CD4-positive, alpha-beta T cell treated with Interleukin-1 beta for 1 hour (primary cell): Measurements from ENCODE around the gene TCF4.

Source experiments
- DNase-seq, 2 donors: peaks; one replicate each; pipeline ENCODE4 v3.0.0-alpha.2; 2020 to 2022

TCF4 gene

DNA sequence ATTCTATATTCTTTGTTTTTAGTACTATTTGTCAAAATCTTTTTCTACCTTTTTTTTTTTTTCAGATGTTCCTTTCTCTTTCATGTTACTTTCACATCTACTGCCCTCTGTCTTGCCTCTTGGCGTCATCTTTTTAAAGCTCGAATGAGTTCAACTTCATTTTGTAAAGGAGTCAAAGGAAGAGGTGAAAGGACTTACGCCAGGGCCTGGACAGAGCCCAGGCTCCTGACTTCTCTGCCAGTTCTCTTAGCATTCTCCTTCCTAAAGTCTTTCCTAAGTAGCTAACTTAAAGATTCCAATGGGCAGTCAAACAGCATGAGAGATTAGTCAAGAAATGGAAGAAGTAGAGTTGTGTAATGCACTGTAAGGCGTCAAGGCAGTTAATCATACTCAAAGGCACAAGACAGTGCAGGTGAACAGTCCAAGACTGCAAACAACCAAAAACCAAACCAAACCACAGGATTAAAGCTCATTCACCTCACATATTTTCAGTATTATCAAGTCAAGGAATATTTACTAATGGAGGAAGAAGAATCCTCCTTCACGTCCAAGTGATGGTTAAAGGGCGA lies 301.7 kb downstream of the TCF4 start:
- no peak for DNase-seq

DNA sequence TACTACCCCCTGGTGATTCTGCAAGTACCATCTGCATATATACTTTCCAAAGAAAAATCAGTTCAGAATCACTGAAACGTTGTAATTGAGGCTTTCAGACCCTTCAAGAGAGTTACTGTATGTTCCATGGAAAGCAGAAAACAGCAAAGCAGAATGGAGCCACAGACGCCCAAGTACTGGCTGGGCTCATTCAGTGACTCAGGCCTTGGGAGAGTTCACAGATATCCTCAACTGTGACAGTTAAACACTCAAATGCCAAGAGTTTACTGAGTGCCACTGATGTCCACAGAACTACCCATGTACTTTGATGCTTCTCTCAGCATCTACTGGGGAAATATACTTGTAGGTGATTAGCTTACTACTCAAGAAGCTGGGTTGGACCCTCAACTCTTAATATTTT lies 303.4 kb downstream of the TCF4 start:
- DNase-seq = no peak

DNA sequence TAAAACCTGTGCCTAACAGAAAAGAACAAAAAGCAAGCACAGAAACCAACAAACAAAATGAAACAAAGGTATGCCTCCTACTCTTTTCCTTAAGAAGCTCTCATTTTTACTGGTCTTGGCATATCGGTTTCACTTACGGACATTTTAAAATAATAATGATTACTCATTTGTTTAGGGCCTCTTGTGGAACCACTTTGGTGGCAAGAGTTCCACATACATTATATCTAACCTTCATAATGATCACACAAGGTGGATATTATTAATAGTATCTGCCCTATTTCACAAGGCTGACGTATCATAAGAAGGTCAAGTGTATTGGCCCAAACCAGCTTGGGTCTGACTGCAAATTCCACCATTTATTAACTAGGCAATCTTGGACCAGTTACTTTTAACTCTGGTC lies 304.7 kb downstream of the TCF4 start:
- DNase-seq = no peak

- DNase-seq = no peak
Observed at GRCh38 chr18:55280503-55280902, 307.5 kb downstream of the TCF4 start.

DNA sequence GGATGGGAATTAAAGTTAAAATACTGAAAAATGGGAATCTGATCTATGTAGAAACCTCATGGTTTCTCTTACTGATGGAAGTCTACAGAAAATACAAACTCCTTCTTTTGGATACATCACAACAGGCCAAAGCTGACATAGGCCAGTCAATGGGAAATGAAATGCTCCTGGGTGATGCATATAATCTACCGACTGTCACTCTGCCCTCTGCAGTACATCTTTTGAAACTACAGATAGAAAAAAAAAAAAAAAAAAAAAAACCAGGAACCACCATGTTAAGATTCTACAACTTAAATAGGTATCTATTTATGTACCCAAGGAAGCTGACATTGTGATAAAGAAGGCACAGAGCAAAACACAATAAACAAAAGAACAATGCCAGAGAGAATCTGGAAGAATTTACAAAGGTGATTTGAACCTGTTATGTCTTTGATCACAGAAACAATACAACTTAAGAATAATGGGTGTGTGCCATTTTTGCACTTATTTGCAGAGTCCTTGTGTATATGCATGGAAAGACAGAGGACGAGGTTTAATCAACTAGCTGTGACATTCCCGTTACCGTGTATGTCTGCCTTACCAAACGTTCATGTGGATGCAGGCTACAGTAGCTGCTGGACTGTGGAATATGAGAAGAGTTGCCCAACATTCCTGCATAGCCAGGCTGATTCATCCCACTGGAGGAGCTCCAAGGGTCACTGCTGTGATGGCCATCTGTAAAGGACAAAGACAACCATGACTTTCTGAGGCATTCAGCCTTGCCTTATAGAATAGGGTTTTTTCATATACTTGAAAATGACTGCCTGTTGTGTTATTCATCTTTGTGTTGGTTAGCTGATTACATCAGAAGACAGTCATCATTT lies 312.7 kb downstream of the TCF4 start:
- DNase-seq = no peak

- no peak for DNase-seq
Observed at GRCh38 chr18:55272510-55273243, 315.3 kb downstream of the TCF4 start.

DNA sequence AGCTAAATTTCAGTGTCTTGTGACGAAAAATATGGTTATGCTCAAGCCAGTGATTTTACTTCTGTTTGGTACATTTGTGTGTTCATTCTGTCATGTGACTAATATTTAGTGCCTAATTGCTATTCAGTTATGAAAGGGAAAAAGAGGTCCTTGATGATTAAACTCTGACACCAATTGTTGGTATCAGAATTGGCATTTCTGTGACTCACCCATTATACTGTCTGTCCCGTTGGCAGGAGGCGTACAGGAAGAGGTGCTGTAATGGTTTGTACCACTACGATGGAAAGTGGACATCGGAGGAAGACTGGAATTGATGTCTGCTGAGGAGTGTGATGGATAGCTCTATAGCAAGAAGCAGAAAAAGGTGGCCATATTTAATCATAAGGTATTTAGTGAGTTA lies 318.4 kb downstream of the TCF4 start:
- no peak for DNase-seq

GRCh38 chr18:55268628-55269275 lies 319.2 kb downstream of the TCF4 start:
- DNase-seq = no peak

DNA sequence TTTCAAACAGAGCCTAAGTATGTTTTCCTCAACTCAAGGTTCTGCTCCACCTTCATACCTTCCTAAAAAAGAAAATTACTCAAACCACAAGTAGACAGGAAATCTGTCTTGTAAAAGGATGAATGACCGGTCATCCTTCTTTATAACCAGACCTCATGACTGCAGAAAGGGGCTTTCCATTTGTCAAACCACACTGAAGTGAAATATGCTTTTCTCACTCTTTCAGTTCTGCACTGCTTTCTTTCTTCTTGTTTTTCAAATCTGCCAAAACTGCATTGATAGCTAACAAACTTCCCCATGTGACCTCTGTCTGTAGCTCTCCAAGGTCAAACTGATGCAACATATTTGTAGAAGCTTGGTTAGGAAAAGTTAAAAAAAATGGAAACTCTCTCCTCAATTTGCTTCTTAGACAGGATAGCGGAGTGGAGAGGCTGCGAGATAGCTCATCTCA lies 319.8 kb downstream of the TCF4 start:
- DNase-seq = no peak

GRCh38 chr18:55266981-55267380 lies 321.0 kb downstream of the TCF4 start:
- DNase-seq = no peak

GRCh38 chr18:55265984-55266383 lies 322.0 kb downstream of the TCF4 start:
- DNase-seq = peak in 1 of 2 donors; percentile 3

GRCh38 chr18:55265130-55265675 lies 322.8 kb downstream of the TCF4 start:
- no peak for DNase-seq

DNA sequence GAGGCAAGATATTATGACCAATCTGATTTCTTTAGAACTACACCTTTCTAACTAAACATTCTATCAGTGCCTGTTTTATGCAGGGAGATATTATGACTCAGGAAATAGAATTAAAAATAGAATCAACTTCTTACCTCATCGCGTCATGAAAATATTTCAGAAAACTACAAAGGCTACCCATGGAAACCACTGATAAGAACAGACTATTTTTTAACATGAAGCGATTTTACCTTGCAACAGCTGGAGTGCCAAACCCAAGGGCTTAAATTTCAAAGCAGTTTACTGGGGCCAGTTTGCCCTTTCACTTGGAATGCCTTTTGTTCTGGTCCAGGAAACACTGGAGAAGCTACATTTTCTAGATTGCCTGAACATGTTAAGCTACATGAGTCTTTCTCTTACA lies 323.9 kb downstream of the TCF4 start:
- DNase-seq = no peak

GRCh38 chr18:55262021-55262560 lies 325.9 kb downstream of the TCF4 start:
- no peak for DNase-seq

GRCh38 chr18:55261253-55261652 lies 326.7 kb downstream of the TCF4 start:
- no peak for DNase-seq

DNA sequence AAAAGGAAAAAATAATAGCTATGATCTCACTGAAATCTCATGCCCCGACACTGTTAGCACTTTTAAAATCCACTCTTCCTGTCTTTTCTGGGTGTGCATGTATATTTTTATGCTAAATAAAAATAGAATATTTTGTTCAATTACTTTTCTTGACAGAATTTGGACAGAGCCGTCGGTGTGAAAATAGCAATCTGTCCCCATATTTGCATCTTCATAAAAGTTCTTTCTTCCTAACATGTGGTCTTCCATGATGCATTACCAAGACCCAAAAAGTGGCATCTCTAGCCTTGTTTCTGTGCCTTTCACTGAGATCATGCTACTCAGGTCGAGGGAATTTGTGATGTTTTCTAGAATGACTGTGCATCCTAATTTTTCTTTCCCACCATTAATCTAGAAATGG lies 329.9 kb downstream of the TCF4 start:
- DNase-seq = no peak

GRCh38 chr18:55256929-55257289 lies 331.1 kb downstream of the TCF4 start:
- DNase-seq = no peak

- DNase-seq = no peak
Observed at GRCh38 chr18:55256226-55256928, 331.6 kb downstream of the TCF4 start.

DNA sequence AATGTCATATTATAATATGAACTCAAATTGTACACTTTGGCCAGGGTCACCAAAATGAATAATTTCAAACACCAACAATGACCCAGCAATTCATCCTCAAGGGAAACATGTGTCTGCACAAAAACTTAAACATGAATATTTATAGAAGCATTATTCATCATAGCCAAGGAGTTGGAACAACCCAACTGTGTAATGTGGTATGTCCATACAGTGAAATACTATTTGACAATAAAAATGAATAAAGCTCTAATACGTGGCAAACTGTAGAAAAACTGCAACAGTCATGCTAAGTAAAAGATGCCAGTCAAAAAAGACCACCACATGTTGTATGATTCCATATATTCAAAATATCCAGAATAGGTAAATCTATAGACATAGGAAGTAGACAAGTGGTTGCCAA lies 334.2 kb downstream of the TCF4 start:
- no peak for DNase-seq

DNA sequence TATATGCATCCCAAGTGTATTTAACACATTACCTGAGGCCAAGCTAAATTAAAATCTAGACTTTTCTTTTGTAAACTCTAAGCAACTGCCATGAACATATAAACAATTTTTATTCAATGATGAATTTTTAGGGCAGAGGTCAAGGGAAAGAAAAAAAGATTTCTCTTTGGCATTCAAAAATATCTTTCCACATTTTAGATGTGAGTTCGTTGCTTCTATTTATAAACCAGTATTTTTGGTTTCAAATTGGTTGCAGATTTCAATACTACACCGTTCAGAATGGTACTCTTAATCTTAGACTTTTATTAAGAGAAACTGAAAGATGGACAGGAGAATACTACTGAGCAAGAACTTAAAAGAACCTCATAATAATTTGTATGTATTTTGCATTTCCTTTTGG lies 335.1 kb downstream of the TCF4 start:
- no peak for DNase-seq

DNA sequence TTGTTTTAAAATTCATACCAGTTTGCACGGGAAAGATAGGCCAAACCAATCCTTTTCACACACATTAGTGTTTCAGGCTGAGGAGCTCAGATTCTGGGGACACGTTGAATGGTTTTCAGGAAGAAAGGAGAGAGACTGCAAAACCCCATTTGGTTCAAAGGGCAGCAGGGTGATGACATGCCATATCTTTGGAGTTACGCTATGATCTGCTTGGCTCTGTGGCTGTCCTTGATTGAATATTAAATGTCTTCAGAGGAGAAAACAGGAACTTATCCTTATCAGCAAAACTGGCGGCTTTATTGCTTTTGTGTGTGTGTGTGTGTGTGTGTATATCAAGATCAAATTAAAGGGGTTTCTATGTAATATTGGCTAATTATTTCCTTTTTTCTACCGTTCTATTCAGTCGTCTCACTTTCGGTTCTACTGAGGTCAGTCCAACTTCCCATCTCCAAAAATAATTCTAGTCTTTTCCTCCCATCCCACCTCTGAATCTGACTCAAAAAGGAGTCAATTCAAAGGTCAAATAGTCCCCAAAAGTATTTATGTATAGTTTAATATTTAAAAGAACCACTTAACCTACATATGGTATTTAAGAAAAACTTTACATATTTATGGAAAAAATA lies 335.8 kb downstream of the TCF4 start:
- DNase-seq = no peak
